K562 (cell line): ENCODE measurements around the gene CASKIN1. TPM values are rescaled to one million over a fixed set of nuclear protein-coding genes. Genes with fewer than 3 reads are reported as not detected.

ENCODE experiments used
- ATAC-seq: fragments of 200-7000 bp; cut with Tn5 transposase; 3 replicates; pipeline ENCODE4 v1.9.1; 2020; ENCODE audit warnings: moderate library complexity
- BruUV-seq: library from RNA; stranded (reverse); fragments of 400-500 nt; replicated peaks from 2 replicates; lab custom pipeline; 2021; lab: Mats Ljungman, UMichigan
- CTCF ChIA-PET: fragments of 300-600 bp; formaldehyde crosslinking; extraction: SDS; loops from one replicate; lab custom pipeline; 2021; ENCODE audit warnings: low intra/inter-chr PET ratio; lab: Yijun Ruan, JAX
- POLR2A ChIA-PET: fragments of 300-600, 350-650 bp; sonication (Branson Sonifier 250); formaldehyde crosslinking; extraction: SDS; loops from one replicate; lab custom pipeline; 2021; ENCODE audit warnings: antibody characterized with exemption, inconsistent platforms; lab: Yijun Ruan, JAX
- DNase-seq, 4 experiments: peaks; one replicate each; pipeline versions ENCODE4 v3.0.0 to v3.0.0-alpha.2; 2011 to 2018; ENCODE audit warnings: low spot score in 3 of 4, mixed read lengths in 3 of 4; ENCODE audit errors: extremely low read depth in 1 of 4
- FAIRE-seq: peaks from 2 replicates; lab custom pipeline; 2011; peaks lifted over from hg19 to GRCh38; lab: Jason Lieb, UNC
- H2AFZ ChIP-seq: 2 replicates; pipeline ENCODE4 v1.6.0; 2011; ENCODE audit warnings: low read depth, low read length, control low read depth, inconsistent platforms
- H3K27ac ChIP-seq: fragments of 200-600 bp; 3 replicates; pipeline ENCODE4 v1.8.0; 2011; ENCODE audit warnings: low read depth, mild to moderate bottlenecking, control low read depth, inconsistent platforms, low read length, moderate library complexity, mixed read lengths; ENCODE audit errors: extremely low read depth
- H3K27me3 ChIP-seq, 2 experiments: fragments of 300-600 bp in 1 of 2; 2 replicates in 1 of 2; 3 replicates in 1 of 2; pipeline versions ENCODE4 v1.6.0 to v1.8.0; 2011; ENCODE audit warnings: inconsistent platforms in 2 of 2, low read length in 2 of 2, mild to moderate bottlenecking in 1 of 2, mixed read lengths in 1 of 2, moderate library complexity in 1 of 2; ENCODE audit not compliant: control insufficient read depth in 2 of 2, insufficient read depth in 2 of 2
- H3K36me3 ChIP-seq: fragments of 300-600 bp; 3 replicates; pipeline ENCODE4 v1.8.0; 2011; ENCODE audit warnings: mild to moderate bottlenecking, low read length, inconsistent platforms; ENCODE audit not compliant: control insufficient read depth, insufficient read depth
- H3K4me1 ChIP-seq, 2 experiments: fragments of 200-600 bp in 1 of 2; replicated peaks in 1 of 2; 2 replicates in 1 of 2; 3 replicates in 1 of 2; pipeline versions ENCODE4 v1.5.1 to v1.8.0; 2011; ENCODE audit warnings: inconsistent platforms in 2 of 2, low read length in 2 of 2, mild to moderate bottlenecking in 1 of 2, mixed read lengths in 1 of 2, moderate library complexity in 1 of 2; ENCODE audit not compliant: control insufficient read depth in 2 of 2, insufficient read depth in 2 of 2
- H3K4me2 ChIP-seq: 2 replicates; pipeline ENCODE4 v1.6.1; 2011; ENCODE audit warnings: low read length, control low read depth, inconsistent platforms, mixed read lengths; ENCODE audit not compliant: insufficient read depth
- H3K4me3 ChIP-seq: fragments of 200-600 bp; sonication (generic), shearing (Covaris generic); 2 replicates; pipeline ENCODE4 v1.5.1; 2016; ENCODE audit warnings: control low read depth, inconsistent platforms
- H3K79me2 ChIP-seq: fragments of 200-600 bp; 3 replicates; pipeline ENCODE4 v1.8.0; 2011; ENCODE audit warnings: low read length, inconsistent platforms; ENCODE audit not compliant: control insufficient read depth, insufficient read depth
- H3K9ac ChIP-seq, 2 experiments: 2 replicates each; pipeline versions ENCODE4 v1.6.0 to v1.6.1; 2011; ENCODE audit warnings: low read depth in 2 of 2, low read length in 2 of 2, control low read depth in 1 of 2, inconsistent platforms in 1 of 2, mild to moderate bottlenecking in 1 of 2, mixed read lengths in 1 of 2; ENCODE audit not compliant: insufficient read depth in 1 of 2
- H3K9me1 ChIP-seq: one replicate; pipeline ENCODE4 v1.6.0; 2011; ENCODE audit warnings: inconsistent platforms, mild to moderate bottlenecking, low read length, moderate library complexity; ENCODE audit not compliant: control insufficient read depth, insufficient read depth
- H3K9me3 ChIP-seq: replicated peaks from 2 replicates; pipeline ENCODE4 v1.5.1; 2011; ENCODE audit warnings: low read depth, low read length, inconsistent platforms; ENCODE audit not compliant: control insufficient read depth, insufficient read depth
- H4K20me1 ChIP-seq: replicated peaks from 2 replicates; pipeline ENCODE4 v1.6.1; 2011; ENCODE audit warnings: low read length, inconsistent platforms, mixed read lengths; ENCODE audit not compliant: control insufficient read depth, insufficient read depth
- BRD9 ChIP-seq: fragments of 450-650 bp; IDR thresholded peaks from 2 replicates; pipeline ENCODE4 v1.6.1; 2018; ENCODE audit warnings: low read depth; ENCODE audit not compliant: partially characterized antibody
- FIP1L1 ChIP-seq: fragments of 200-400 bp; formaldehyde crosslinking; IDR thresholded peaks from 2 replicates; pipeline ENCODE4 v1.6.1; 2018; ENCODE audit warnings: mild to moderate bottlenecking, low read depth, low read length; ENCODE audit not compliant: poor library complexity, severe bottlenecking
- GATA2 ChIP-seq: sonication (generic); formaldehyde crosslinking; IDR thresholded peaks from 2 replicates; pipeline ENCODE4 v1.4.0; 2020; ENCODE audit warnings: mild to moderate bottlenecking, missing genetic modification reagents
- HMGN3 ChIP-seq: IDR thresholded peaks from 2 replicates; pipeline ENCODE4 v1.6.1; 2011; ENCODE audit warnings: borderline replicate concordance, low read depth, mild to moderate bottlenecking, mixed read lengths, low read length; ENCODE audit not compliant: insufficient read length; ENCODE audit errors: extremely low read depth
- JUNB ChIP-seq: fragments of 450-650 bp; formaldehyde crosslinking; conservative IDR thresholded peaks from 2 replicates; pipeline ENCODE4 v1.4.0; 2020; ENCODE audit warnings: mild to moderate bottlenecking
- MEF2D ChIP-seq: conservative IDR thresholded peaks from 2 replicates; pipeline ENCODE4 v1.6.1; 2016; ENCODE audit warnings: low read depth, missing genetic modification characterization, missing compliant biosample characterization
- POLR2G ChIP-seq: fragments of 200-400 bp; formaldehyde crosslinking; IDR thresholded peaks from 2 replicates; pipeline ENCODE4 v1.6.1; 2017; ENCODE audit warnings: low read depth, mild to moderate bottlenecking, antibody characterized with exemption, low read length, moderate library complexity
- RBM22 ChIP-seq: fragments of 200-400 bp; formaldehyde crosslinking; IDR thresholded peaks from 2 replicates; pipeline ENCODE4 v1.6.1; 2018; ENCODE audit warnings: low read length, low read depth; ENCODE audit not compliant: poor library complexity, severe bottlenecking
- ZNF212 ChIP-seq: fragments of 450-650 bp; formaldehyde crosslinking; IDR thresholded peaks from 2 replicates; pipeline ENCODE4 v1.4.0; 2020; ENCODE audit warnings: mild to moderate bottlenecking
- WGBS: fragments of 100-300 bp; shearing (Covaris generic); methylation state at CpG from one replicate; pipeline ENCODE4 v1.1.6; 2016; ENCODE audit warnings: low coverage, mixed read lengths; ENCODE audit not compliant: insufficient coverage; ENCODE audit errors: missing lambda C conversion rate; 5-methylcytosine and 5-hydroxymethylcytosine counted together
- in situ Hi-C: fragments of 300-500 bp; cut with MboI; formaldehyde crosslinking; loops from 4 replicates; pipeline ENCODE4 v1.15.0; 2018; ENCODE audit warnings: inconsistent platforms, mixed read lengths
- intact Hi-C: fragments of 100-400 bp; cut with micrococcal nuclease; formaldehyde crosslinking; loops from 2 replicates; pipeline ENCODE4 v1.14.2; 2022
- polyA plus RNA-seq, 8 experiments: library from polyadenylated mRNA; depleted of rRNA in 4 of 8; stranded (reverse) in 5 of 8; unstranded in 3 of 8; fragments of >200 nt; fragmentation: Nextera tagmentation in 2 of 8; fragmentation: Illumina TruSeq in 1 of 8; extraction: Ambion mirVana in 2 of 8; extraction: Trizol in 1 of 8; gene quantifications; 2 replicates each; pipeline versions ENCODE4 v1.2.1 to v1.2.3, GENCODE V29; 2011 to 2014; ENCODE audit warnings: inconsistent platforms in 1 of 8, missing spikeins in 1 of 8
- total RNA-seq, 7 experiments: library from RNA; depleted of rRNA in 6 of 7; stranded (reverse); fragments of >200 nt in 6 of 7; fragmentation: Illumina TruSeq in 2 of 7; extraction: Trizol in 2 of 7; gene quantifications; 2 replicates each; pipeline versions ENCODE4 v1.2.1 to v1.2.3, GENCODE V29; 2011 to 2021; ENCODE audit warnings: low replicate concordance in 1 of 7
- TF ChIP-seq, protein P1 (sequence below): fragments of 200-800 bp; sonication (Bioruptor generic); IDR thresholded peaks from 2 replicates; pipeline ENCODE4 v1.6.1; 2017; ENCODE audit warnings: missing genetic modification characterization, missing compliant biosample characterization
- TF ChIP-seq, protein P2 (sequence below): fragments of 450-650 bp; formaldehyde crosslinking; IDR thresholded peaks from 2 replicates; pipeline ENCODE4 v1.4.0; 2020; ENCODE audit warnings: mild to moderate bottlenecking, moderate library complexity
- TF ChIP-seq, protein P3 (sequence below), 3 experiments: fragments of 200-800 bp in 1 of 3; fragments of 250-450 bp in 1 of 3; fragments of 450-650 bp in 1 of 3; sonication (Bioruptor Pico) in 1 of 3; sonication (Bioruptor generic) in 1 of 3; formaldehyde crosslinking in 1 of 3; IDR thresholded peaks; 2 replicates each; pipeline versions ENCODE4 v1.6.1 to v1.8.0; 2016 to 2022; ENCODE audit warnings: mild to moderate bottlenecking in 2 of 3, missing genetic modification characterization in 2 of 3, missing compliant biosample characterization in 1 of 3, moderate library complexity in 1 of 3
- TF ChIP-seq, protein P4 (sequence below): fragments of 250-450 bp; sonication (Bioruptor Pico); IDR thresholded peaks from 2 replicates; pipeline ENCODE4 v1.4.0; 2020; ENCODE audit warnings: mild to moderate bottlenecking

CASKIN1 gene
- total and polyA plus RNA-seq, 9 of the 15 experiments (the other 6 are each of a cell fraction or from before 2014, with no cell fraction given), result 0.15 to 4.5 (median 1.5) TPM; not detected in 2

DNA sequence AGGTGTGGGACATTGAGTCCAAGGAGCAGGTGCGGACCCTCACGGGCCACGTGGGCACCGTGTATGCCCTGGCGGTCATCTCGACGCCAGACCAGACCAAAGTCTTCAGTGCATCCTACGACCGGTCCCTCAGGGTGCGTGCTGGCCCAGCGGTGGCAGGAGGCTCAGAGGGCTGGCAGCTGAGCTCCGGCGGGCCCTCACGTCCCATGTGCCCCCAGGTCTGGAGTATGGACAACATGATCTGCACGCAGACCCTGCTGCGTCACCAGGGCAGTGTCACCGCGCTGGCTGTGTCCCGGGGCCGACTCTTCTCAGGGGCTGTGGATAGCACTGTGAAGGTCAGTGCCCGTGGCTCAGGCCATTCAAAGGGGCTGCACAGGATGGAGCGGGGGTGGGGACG lies 20.4 kb downstream of the CASKIN1 start:
- DNase-seq (no peak), FAIRE-seq (no peak), ATAC-seq (no peak)
- H3K79me2 ChIP-seq, result no peaks in the 10 kb centered on the region
- no TSS peak for BruUV-seq
- no peak overlapping the region for H3K4me3 ChIP-seq
- in situ Hi-C loops (no loop called here), intact Hi-C loops (no loop called here)
- H3K36me3 ChIP-seq, result peaks cover 62% of the 10 kb centered on the region; the same call in 1 of the 3 replicates
- H3K9me1 ChIP-seq, result no peaks in the 10 kb centered on the region
- POLR2A ChIA-PET, result no interaction called here
- CTCF ChIA-PET, result no interaction called here
- no peak overlapping the region for H3K27ac ChIP-seq
- H3K9me3 ChIP-seq, result no peaks in the 10 kb centered on the region
- no peak overlapping the region for H3K4me2 ChIP-seq
- WGBS, result 97% methylated on average over 11 of the region's 23 CpGs
- H3K4me1 ChIP-seq, result peaks cover 0 to 68% of the 10 kb centered on the region in 2 experiments; a peak in 2 of 5 replicates
- H3K27me3 ChIP-seq, result no peaks in the 10 kb centered on the region
- no peak overlapping the region for H2AFZ ChIP-seq
- no peaks in the 10 kb centered on the region; the same call in 1 of the 2 replicates for H4K20me1 ChIP-seq
- no peak overlapping the region for H3K9ac ChIP-seq
- TF ChIP-seq, protein P1, sequence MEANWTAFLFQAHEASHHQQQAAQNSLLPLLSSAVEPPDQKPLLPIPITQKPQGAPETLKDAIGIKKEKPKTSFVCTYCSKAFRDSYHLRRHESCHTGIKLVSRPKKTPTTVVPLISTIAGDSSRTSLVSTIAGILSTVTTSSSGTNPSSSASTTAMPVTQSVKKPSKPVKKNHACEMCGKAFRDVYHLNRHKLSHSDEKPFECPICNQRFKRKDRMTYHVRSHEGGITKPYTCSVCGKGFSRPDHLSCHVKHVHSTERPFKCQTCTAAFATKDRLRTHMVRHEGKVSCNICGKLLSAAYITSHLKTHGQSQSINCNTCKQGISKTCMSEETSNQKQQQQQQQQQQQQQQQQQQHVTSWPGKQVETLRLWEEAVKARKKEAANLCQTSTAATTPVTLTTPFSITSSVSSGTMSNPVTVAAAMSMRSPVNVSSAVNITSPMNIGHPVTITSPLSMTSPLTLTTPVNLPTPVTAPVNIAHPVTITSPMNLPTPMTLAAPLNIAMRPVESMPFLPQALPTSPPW (CRISPR knock-in tag), result no peak
- TF ChIP-seq HMGN3 (no peak), RBM22 (peak; percentile 72), JUNB (CRISPR knock-in tag) (no peak), FIP1L1 (peak; percentile 16), GATA2 (no peak), POLR2G (peak; percentile 45; the same call in 1 of the 2 replicates), ZNF212 (CRISPR knock-in tag) (no peak), BRD9 (no peak), MEF2D (tag) (no peak)
- TF ChIP-seq, protein P2, sequence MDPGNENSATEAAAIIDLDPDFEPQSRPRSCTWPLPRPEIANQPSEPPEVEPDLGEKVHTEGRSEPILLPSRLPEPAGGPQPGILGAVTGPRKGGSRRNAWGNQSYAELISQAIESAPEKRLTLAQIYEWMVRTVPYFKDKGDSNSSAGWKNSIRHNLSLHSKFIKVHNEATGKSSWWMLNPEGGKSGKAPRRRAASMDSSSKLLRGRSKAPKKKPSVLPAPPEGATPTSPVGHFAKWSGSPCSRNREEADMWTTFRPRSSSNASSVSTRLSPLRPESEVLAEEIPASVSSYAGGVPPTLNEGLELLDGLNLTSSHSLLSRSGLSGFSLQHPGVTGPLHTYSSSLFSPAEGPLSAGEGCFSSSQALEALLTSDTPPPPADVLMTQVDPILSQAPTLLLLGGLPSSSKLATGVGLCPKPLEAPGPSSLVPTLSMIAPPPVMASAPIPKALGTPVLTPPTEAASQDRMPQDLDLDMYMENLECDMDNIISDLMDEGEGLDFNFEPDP (CRISPR knock-in tag), result no peak
- TF ChIP-seq, protein P3, sequence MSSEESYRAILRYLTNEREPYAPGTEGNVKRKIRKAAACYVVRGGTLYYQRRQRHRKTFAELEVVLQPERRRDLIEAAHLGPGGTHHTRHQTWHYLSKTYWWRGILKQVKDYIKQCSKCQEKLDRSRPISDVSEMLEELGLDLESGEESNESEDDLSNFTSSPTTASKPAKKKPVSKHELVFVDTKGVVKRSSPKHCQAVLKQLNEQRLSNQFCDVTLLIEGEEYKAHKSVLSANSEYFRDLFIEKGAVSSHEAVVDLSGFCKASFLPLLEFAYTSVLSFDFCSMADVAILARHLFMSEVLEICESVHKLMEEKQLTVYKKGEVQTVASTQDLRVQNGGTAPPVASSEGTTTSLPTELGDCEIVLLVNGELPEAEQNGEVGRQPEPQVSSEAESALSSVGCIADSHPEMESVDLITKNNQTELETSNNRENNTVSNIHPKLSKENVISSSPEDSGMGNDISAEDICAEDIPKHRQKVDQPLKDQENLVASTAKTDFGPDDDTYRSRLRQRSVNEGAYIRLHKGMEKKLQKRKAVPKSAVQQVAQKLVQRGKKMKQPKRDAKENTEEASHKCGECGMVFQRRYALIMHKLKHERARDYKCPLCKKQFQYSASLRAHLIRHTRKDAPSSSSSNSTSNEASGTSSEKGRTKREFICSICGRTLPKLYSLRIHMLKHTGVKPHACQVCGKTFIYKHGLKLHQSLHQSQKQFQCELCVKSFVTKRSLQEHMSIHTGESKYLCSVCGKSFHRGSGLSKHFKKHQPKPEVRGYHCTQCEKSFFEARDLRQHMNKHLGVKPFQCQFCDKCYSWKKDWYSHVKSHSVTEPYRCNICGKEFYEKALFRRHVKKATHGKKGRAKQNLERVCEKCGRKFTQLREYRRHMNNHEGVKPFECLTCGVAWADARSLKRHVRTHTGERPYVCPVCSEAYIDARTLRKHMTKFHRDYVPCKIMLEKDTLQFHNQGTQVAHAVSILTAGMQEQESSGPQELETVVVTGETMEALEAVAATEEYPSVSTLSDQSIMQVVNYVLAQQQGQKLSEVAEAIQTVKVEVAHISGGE (CRISPR knock-in tag; IDR thresholded peaks at IDR 0.05), result no peak
- TF ChIP-seq, protein P4, sequence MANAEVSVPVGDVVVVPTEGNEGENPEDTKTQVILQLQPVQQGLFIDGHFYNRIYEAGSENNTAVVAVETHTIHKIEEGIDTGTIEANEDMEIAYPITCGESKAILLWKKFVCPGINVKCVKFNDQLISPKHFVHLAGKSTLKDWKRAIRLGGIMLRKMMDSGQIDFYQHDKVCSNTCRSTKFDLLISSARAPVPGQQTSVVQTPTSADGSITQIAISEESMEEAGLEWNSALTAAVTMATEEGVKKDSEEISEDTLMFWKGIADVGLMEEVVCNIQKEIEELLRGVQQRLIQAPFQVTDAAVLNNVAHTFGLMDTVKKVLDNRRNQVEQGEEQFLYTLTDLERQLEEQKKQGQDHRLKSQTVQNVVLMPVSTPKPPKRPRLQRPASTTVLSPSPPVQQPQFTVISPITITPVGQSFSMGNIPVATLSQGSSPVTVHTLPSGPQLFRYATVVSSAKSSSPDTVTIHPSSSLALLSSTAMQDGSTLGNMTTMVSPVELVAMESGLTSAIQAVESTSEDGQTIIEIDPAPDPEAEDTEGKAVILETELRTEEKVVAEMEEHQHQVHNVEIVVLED (CRISPR knock-in tag), result no peak
